K562 (cell line): ENCODE data around the gene PLCG2. TPM values are rescaled to one million over a fixed set of nuclear protein-coding genes. Genes with fewer than 3 reads are reported as not detected.

Experiments used
- CTBP1 ChIP-seq: fragments of 450-650 bp; IDR thresholded peaks from 2 replicates; pipeline ENCODE4 v1.6.1; 2016; ENCODE audit warnings: borderline replicate concordance
- HDAC2 ChIP-seq: fragments of 450-650 bp; IDR thresholded peaks from 2 replicates; pipeline ENCODE4 v1.6.1; 2016; ENCODE audit warnings: mild to moderate bottlenecking
- ILF3 ChIP-seq: fragments of 450-650 bp; IDR thresholded peaks from 2 replicates; pipeline ENCODE4 v1.6.1; 2018; ENCODE audit warnings: antibody characterized with exemption, mild to moderate bottlenecking, moderate library complexity, borderline replicate concordance
- SMAD4 ChIP-seq: fragments of 250-450 bp; sonication (Bioruptor Pico); conservative IDR thresholded peaks from 2 replicates; pipeline ENCODE4 v1.8.0; 2021; ENCODE audit warnings: inconsistent platforms, mild to moderate bottlenecking, moderate library complexity
- WHSC1 ChIP-seq: IDR thresholded peaks from one replicate; pipeline ENCODE4 v1.6.1; 2012; ENCODE audit warnings: low read length, control low read depth, inconsistent platforms
- ZNF583 ChIP-seq: fragments of 250-450 bp; sonication (Bioruptor Pico); IDR thresholded peaks from 2 replicates; pipeline ENCODE4 v1.4.0; 2020
- polyA plus RNA-seq, 8 experiments: library from polyadenylated mRNA; depleted of rRNA in 4 of 8; stranded (reverse) in 5 of 8; unstranded in 3 of 8; fragments of >200 nt; fragmentation: Nextera tagmentation in 2 of 8; fragmentation: Illumina TruSeq in 1 of 8; extraction: Ambion mirVana in 2 of 8; extraction: Trizol in 1 of 8; gene quantifications; 2 replicates each; pipeline versions ENCODE4 v1.2.1 to v1.2.3, GENCODE V29; 2011 to 2014; ENCODE audit warnings: inconsistent platforms in 1 of 8, missing spikeins in 1 of 8
- total RNA-seq, 7 experiments: library from RNA; depleted of rRNA in 6 of 7; stranded (reverse); fragments of >200 nt in 6 of 7; fragmentation: Illumina TruSeq in 2 of 7; extraction: Trizol in 2 of 7; gene quantifications; 2 replicates each; pipeline versions ENCODE4 v1.2.1 to v1.2.3, GENCODE V29; 2011 to 2021; ENCODE audit warnings: low replicate concordance in 1 of 7
- TF ChIP-seq, protein P1 (sequence below), 3 experiments: fragments of 200-800 bp in 1 of 3; fragments of 250-450 bp in 1 of 3; fragments of 450-650 bp in 1 of 3; sonication (Bioruptor Pico) in 1 of 3; sonication (Bioruptor generic) in 1 of 3; formaldehyde crosslinking in 1 of 3; IDR thresholded peaks; 2 replicates each; pipeline versions ENCODE4 v1.6.1 to v1.8.0; 2016 to 2022; ENCODE audit warnings: mild to moderate bottlenecking in 2 of 3, missing genetic modification characterization in 2 of 3, missing compliant biosample characterization in 1 of 3, moderate library complexity in 1 of 3
- TF ChIP-seq, protein P2 (sequence below): fragments of 250-450 bp; sonication (Bioruptor Pico); IDR thresholded peaks from 2 replicates; pipeline ENCODE4 v1.5.0; 2021
- TF ChIP-seq, protein P3 (sequence below), 2 experiments: fragments of 450-650 bp; conservative IDR thresholded peaks; 2 replicates each; pipeline ENCODE4 v1.6.1; 2017; ENCODE audit warnings: mild to moderate bottlenecking in 2 of 2, moderate library complexity in 2 of 2
- TF ChIP-seq, protein P4 (sequence below), 2 experiments: fragments of 450-650 bp in 1 of 2; IDR thresholded peaks; 2 replicates each; pipeline ENCODE4 v1.6.1; 2011 to 2017; ENCODE audit warnings: low read depth in 2 of 2, antibody characterized with exemption in 1 of 2, borderline replicate concordance in 1 of 2, low read length in 1 of 2, mild to moderate bottlenecking in 1 of 2, mixed read lengths in 1 of 2; ENCODE audit not compliant: control insufficient read depth in 1 of 2
- TF ChIP-seq, protein P5 (sequence below): sonication (generic); formaldehyde crosslinking; IDR thresholded peaks from 2 replicates; pipeline ENCODE4 v1.8.1; 2023; ENCODE audit warnings: mild to moderate bottlenecking, missing genetic modification reagents

The PLCG2 gene
- total and polyA plus RNA-seq, 9 of the 15 experiments (the other 6 are each of a cell fraction or from before 2014, with no cell fraction given): 0.94 to 7.1 (median 3.1) TPM

DNA sequence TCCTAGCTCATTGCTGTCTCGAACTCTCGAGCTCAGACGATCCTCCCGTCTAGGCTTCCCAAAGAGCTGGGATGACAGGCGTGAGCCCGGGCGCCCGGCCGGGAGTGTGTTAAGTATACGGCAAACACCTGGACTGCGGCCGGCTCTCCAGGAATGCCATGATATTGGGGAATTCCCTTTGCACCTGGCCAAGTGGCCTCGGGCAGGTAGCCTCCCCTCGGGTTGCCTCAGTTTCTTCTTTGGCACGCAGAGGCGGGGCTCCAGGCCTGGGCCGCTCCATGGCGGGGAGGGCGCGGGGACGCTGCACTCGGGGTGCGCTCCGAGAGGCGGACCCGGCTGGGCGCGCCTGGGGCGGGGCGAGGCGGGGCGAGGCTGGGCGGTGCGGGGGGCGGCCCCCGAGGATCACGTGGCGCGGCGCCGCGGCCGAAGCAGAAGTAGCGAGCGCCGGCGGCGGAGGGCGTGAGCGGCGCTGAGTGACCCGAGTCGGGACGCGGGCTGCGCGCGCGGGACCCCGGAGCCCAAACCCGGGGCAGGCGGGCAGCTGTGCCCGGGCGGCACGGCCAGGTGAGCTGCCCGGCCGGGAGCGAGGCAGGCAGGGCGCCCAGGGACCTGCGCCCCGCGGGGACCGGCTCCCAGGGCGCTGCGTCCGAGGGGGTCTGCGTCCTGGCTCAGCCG lies at the start of gene PLCG2 (continued):
- TF ChIP-seq, protein P1, sequence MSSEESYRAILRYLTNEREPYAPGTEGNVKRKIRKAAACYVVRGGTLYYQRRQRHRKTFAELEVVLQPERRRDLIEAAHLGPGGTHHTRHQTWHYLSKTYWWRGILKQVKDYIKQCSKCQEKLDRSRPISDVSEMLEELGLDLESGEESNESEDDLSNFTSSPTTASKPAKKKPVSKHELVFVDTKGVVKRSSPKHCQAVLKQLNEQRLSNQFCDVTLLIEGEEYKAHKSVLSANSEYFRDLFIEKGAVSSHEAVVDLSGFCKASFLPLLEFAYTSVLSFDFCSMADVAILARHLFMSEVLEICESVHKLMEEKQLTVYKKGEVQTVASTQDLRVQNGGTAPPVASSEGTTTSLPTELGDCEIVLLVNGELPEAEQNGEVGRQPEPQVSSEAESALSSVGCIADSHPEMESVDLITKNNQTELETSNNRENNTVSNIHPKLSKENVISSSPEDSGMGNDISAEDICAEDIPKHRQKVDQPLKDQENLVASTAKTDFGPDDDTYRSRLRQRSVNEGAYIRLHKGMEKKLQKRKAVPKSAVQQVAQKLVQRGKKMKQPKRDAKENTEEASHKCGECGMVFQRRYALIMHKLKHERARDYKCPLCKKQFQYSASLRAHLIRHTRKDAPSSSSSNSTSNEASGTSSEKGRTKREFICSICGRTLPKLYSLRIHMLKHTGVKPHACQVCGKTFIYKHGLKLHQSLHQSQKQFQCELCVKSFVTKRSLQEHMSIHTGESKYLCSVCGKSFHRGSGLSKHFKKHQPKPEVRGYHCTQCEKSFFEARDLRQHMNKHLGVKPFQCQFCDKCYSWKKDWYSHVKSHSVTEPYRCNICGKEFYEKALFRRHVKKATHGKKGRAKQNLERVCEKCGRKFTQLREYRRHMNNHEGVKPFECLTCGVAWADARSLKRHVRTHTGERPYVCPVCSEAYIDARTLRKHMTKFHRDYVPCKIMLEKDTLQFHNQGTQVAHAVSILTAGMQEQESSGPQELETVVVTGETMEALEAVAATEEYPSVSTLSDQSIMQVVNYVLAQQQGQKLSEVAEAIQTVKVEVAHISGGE (CRISPR knock-in tag; IDR thresholded peaks at IDR 0.05): 0 out of 6 replicates have a peak, but pooled peaks of 1 of the 3 experiments have one; percentile 19
- TF ChIP-seq WHSC1 (no peak), CTBP1 (peak; percentile 94), HDAC2 (peak; percentile 15; the same call in 1 of the 2 replicates), SMAD4 (CRISPR knock-in tag) (0 out of 2 replicates have a peak, but pooled peaks have one; percentile 38), ZNF583 (CRISPR knock-in tag) (peak; percentile 57; the same call in 1 of the 2 replicates), ILF3 (no peak)
- TF ChIP-seq, protein P2, sequence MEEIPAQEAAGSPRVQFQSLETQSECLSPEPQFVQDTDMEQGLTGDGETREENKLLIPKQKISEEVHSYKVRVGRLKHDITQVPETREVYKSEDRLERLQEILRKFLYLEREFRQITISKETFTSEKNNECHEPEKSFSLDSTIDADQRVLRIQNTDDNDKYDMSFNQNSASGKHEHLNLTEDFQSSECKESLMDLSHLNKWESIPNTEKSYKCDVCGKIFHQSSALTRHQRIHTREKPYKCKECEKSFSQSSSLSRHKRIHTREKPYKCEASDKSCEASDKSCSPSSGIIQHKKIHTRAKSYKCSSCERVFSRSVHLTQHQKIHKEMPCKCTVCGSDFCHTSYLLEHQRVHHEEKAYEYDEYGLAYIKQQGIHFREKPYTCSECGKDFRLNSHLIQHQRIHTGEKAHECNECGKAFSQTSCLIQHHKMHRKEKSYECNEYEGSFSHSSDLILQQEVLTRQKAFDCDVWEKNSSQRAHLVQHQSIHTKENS (CRISPR knock-in tag): no peak
- TF ChIP-seq, protein P3, sequence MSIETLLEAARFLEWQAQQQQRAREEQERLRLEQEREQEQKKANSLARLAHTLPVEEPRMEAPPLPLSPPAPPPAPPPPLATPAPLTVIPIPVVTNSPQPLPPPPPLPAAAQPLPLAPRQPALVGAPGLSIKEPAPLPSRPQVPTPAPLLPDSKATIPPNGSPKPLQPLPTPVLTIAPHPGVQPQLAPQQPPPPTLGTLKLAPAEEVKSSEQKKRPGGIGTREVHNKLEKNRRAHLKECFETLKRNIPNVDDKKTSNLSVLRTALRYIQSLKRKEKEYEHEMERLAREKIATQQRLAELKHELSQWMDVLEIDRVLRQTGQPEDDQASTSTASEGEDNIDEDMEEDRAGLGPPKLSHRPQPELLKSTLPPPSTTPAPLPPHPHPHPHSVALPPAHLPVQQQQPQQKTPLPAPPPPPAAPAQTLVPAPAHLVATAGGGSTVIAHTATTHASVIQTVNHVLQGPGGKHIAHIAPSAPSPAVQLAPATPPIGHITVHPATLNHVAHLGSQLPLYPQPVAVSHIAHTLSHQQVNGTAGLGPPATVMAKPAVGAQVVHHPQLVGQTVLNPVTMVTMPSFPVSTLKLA (conservative IDR thresholded peaks at IDR 0.05): peak in 1 of 2 experiments; percentile 45; a peak in 1 of 4 replicates
- TF ChIP-seq, protein P4, sequence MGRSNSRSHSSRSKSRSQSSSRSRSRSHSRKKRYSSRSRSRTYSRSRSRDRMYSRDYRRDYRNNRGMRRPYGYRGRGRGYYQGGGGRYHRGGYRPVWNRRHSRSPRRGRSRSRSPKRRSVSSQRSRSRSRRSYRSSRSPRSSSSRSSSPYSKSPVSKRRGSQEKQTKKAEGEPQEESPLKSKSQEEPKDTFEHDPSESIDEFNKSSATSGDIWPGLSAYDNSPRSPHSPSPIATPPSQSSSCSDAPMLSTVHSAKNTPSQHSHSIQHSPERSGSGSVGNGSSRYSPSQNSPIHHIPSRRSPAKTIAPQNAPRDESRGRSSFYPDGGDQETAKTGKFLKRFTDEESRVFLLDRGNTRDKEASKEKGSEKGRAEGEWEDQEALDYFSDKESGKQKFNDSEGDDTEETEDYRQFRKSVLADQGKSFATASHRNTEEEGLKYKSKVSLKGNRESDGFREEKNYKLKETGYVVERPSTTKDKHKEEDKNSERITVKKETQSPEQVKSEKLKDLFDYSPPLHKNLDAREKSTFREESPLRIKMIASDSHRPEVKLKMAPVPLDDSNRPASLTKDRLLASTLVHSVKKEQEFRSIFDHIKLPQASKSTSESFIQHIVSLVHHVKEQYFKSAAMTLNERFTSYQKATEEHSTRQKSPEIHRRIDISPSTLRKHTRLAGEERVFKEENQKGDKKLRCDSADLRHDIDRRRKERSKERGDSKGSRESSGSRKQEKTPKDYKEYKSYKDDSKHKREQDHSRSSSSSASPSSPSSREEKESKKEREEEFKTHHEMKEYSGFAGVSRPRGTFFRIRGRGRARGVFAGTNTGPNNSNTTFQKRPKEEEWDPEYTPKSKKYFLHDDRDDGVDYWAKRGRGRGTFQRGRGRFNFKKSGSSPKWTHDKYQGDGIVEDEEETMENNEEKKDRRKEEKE (IDR thresholded peaks at IDR 0.05; ENCODE audit: borderline replicate concordance in 1 of 2, control insufficient read depth in 1 of 2, low read depth in 2 of 2, low read length in 1 of 2): no peak
- TF ChIP-seq, protein P5, sequence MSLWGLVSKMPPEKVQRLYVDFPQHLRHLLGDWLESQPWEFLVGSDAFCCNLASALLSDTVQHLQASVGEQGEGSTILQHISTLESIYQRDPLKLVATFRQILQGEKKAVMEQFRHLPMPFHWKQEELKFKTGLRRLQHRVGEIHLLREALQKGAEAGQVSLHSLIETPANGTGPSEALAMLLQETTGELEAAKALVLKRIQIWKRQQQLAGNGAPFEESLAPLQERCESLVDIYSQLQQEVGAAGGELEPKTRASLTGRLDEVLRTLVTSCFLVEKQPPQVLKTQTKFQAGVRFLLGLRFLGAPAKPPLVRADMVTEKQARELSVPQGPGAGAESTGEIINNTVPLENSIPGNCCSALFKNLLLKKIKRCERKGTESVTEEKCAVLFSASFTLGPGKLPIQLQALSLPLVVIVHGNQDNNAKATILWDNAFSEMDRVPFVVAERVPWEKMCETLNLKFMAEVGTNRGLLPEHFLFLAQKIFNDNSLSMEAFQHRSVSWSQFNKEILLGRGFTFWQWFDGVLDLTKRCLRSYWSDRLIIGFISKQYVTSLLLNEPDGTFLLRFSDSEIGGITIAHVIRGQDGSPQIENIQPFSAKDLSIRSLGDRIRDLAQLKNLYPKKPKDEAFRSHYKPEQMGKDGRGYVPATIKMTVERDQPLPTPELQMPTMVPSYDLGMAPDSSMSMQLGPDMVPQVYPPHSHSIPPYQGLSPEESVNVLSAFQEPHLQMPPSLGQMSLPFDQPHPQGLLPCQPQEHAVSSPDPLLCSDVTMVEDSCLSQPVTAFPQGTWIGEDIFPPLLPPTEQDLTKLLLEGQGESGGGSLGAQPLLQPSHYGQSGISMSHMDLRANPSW: no peak
